LoVo (cell line): ENCODE measurements around the gene PLA2G2C.

Experiments used
- DNase-seq: peaks from one replicate; pipeline ENCODE4 v3.0.0-alpha.2; 2016; ENCODE audit warnings: low spot score

PLA2G2C gene

GRCh38 chr1:20152599-20152930 is 33.8 kb downstream of the PLA2G2C start:
- no peak for DNase-seq

DNA sequence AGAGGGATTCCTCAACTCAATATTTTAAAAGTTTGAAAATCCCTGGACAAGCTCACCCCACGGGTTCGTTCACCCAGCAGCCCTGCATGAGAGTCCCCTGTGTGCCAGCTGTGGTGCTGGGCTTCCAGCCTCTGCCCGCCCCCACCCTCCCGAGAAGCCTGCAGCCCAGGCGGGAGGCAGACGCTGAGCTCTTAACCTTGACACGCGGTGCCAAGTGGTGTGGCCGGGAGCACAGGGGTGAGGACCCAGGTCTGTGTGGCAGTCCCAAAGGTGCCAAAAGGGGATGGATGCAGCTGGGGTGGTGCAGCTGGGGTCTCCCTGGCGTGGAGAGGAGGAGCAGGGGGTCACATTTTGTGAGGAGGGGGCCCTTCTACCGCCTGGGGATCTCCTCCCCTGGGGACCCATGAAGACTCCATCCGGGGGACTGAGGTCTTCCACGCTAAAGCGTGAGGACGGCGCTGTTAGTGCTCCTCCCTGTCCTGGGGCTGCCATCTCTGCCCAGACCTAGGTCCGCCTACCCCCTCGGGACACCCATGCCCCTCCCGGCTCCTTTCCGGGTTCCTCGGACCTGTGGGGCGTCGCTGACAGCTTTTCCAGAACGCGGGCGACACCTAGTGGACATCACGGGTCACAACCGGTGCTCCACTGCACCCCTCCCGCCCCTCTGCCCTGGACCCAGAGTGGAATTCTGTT is 34.3 kb downstream of the PLA2G2C start:
- peak; percentile 87 for DNase-seq

- DNase-seq, result no peak
Measured at GRCh38 chr1:20150969-20151368, 35.3 kb downstream of the PLA2G2C start.

GRCh38 chr1:20150326-20150705 is 36.0 kb downstream of the PLA2G2C start:
- no peak for DNase-seq

DNA sequence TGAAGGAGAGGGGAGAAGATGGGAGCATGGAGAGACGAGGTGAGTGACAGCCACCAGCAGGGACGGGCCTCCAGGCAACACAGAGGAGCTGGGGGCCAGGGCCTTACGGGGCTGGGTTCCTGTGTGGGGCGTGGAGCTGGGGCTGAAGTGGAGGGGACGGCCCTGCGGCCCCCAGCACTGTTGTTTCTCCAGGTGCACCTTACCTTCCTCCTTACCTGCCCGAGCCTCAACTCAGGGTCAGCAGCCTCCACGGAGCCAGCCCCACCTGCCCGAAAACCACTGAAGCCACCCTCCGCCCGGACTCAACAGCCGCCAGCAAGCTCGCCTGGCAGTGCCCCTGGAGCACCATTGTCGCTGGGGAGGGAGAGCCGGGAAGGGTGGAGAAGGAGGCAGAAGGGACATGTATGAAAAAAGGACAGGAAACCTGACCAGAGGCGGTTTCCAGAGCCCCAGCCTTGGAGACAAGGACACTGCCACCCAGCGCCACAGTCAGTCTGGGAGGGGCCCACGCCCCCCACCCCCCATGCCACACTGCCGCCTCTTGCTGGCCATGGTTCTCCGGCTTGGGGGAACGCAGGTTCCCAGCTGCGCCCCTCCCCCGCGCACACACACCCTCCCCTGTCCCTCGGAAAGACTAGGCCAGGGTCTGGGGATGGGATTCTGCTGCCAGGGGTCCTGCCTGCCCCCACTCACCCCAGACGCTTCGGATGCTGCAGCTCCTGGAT is 36.6 kb downstream of the PLA2G2C start:
- DNase-seq, result no peak

- no peak for DNase-seq
Measured at GRCh38 chr1:20148571-20149500, 37.5 kb downstream of the PLA2G2C start.

DNA sequence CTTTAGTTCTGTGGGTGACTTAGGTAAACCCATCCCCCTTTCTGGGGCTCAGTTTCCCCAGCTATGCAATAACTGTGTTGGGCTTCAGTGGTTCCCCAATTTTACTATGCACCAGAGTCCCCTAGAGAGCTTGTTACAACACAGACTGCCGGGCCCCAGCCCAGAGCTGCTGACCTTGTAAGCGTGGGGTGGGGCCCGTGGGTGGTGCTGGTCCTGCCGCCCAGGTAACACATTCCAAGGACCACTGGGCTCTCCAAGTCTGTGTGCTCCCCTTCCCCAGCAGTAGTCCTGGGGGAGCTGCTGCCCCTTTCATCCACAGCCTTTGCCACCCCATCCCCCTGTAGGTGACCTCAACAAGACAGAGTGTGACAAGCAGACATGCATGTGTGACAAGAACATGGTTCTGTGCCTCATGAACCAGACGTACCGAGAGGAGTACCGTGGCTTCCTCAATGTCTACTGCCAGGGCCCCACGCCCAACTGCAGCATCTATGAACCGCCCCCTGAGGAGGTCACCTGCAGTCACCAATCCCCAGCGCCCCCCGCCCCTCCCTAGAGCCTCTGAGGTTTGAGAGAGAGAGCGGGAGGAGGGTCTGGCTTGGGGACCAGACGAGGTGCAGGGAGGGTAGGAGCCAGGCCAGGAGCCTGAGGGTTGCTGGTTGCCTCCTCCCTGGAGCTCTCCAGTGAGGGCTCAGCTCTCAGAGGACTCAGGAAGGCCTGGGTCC is 38.3 kb downstream of the PLA2G2C start:
- DNase-seq, result no peak

- no peak for DNase-seq
Measured at GRCh38 chr1:20143734-20144565, 42.4 kb downstream of the PLA2G2C start.

DNA sequence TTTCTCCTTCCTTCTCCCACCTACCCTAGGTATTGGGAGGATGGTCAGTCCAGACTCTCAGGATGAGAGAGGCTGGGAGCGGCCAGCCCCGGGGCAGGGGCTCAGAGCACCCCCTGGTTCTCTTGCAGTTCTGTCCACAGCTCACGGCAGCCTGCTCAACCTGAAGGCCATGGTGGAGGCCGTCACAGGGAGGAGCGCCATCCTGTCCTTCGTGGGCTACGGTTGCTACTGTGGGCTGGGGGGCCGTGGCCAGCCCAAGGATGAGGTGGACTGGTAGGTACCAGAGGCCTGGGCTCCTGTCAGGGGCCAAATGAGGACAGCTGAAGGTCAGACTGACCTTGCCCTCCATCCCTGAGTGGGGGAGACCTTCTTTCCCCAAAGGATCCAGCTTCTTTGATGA is 43.0 kb downstream of the PLA2G2C start:
- no peak for DNase-seq

GRCh38 chr1:20142001-20142710 is 44.2 kb downstream of the PLA2G2C start:
- no peak for DNase-seq

DNA sequence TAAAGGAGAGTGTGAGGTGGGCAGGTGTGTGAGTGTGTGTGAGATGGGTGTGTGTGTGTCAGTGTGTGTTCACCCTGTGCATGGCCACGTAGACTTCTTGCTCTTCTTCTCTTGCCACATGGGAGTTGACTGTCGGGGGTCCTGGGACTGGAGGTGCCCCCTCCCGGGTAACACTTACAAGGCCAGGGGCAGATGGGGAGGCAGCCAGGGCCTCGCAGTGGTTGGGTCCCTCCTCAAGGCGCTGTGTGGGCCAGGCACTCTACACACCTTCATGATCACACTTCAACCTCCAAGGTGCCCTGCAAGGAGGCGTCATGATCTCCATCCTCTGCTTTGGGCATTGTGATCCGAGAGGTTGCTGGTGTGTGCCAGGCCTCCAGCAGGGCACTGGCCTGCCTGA is 44.9 kb downstream of the PLA2G2C start:
- no peak for DNase-seq

DNA sequence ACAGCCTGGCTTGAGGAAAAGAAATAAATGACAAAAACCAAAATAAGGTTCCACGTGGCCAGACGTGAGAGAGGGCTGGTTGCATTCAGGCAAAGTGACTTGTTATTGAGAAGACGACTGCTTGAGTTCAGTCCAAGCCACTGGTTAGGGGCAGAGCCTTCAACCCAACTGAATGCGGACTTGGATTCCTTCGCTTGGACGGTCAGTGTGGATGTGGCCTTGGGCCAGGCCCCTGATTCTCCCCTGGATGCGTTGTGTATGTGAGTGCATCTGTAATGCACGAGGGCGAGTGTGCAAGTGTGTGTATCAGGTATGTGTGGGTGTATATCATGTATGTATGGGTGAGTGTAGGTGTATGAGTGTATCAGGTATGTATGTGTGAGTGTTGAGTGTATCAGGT is 45.3 kb downstream of the PLA2G2C start:
- DNase-seq, result no peak

GRCh38 chr1:20139776-20140612 is 46.3 kb downstream of the PLA2G2C start:
- DNase-seq, result no peak

GRCh38 chr1:20138961-20139550 is 47.3 kb downstream of the PLA2G2C start, which contains the start of gene PLA2G2F:
PLA2G2F (plus strand) TSS chr1:20139323; CDS start chr1:20139428, 105 bp downstream.
- DNase-seq, result no peak

DNA sequence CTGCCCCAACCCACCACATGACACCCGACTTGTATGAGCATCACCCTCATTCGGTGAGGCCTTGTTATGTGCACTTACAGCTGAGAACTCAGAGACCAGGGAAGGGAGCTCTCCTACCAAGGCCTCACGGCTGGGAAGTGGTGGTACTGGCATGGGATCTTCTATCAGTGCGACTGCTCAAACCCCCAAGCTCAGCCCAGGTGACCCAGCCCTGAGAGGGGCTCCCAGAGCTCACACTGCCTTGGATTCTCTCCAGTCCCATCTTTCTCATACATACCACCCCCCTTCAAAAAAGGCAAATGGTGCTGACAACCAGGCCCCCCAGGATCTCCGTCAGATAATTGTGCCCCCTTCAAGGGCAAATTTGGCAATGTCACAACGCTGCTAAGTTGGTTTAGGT is 48.0 kb downstream of the PLA2G2C start:
- no peak for DNase-seq

- no peak for DNase-seq
Measured at GRCh38 chr1:20137604-20138003, 48.7 kb downstream of the PLA2G2C start.

- DNase-seq, result no peak
Measured at GRCh38 chr1:20137055-20137454, 49.3 kb downstream of the PLA2G2C start.

- DNase-seq, result no peak
Measured at GRCh38 chr1:20136249-20136648, 50.1 kb downstream of the PLA2G2C start.

DNA sequence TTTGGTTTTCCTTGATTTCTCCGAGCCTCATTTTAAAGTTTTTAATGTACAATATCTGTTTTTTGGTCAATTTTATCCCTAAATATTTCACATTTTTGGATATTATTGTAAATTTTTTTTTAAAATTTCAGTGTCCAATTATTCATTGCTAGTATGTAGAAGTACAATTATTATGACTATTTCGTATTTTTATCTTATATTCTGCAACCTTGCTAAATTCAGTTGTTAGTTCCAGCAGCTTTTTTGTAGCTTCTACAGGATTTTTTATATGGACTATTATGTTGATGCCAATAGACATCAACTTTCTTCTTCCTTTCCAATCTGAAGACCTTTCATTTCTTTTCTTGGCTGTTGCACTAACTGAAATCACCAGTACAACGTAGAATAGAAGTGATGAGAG is 51.3 kb downstream of the PLA2G2C start:
- no peak for DNase-seq
